A549 (cell line): ENCODE results near the gene CD36. TPM values are rescaled to one million over a fixed set of nuclear protein-coding genes. Genes with fewer than 3 reads are reported as not detected.

Experiments
- ATAC-seq, 2 experiments: fragments of 200-7000 bp in 1 of 2; fragments of >200 bp in 1 of 2; cut with Nextera tagmentation in 1 of 2; cut with Tn5 transposase in 1 of 2; 3 replicates each; pipeline versions ENCODE4 v1.8.0 to v1.9.1; 2018 to 2020; ENCODE audit warnings: mild to moderate bottlenecking in 1 of 2, moderate library complexity in 1 of 2
- CTCF ChIA-PET: fragments of 300-600 bp; sonication (Branson Sonifier 250); formaldehyde crosslinking; extraction: SDS; loops from one replicate; lab custom pipeline; 2021; ENCODE audit warnings: antibody characterized with exemption, inconsistent platforms; lab: Yijun Ruan, JAX
- POLR2A ChIA-PET: fragments of 350-600 bp; formaldehyde crosslinking; extraction: SDS; loops from one replicate; lab custom pipeline; 2021; ENCODE audit warnings: antibody characterized with exemption, inconsistent platforms; lab: Yijun Ruan, JAX
- DNase-seq, 2 experiments: peaks; one replicate each; pipeline versions ENCODE4 v3.0.0 to v3.0.0-alpha.2; 2011 to 2016; ENCODE audit warnings: low read depth in 1 of 2, low spot score in 1 of 2
- FAIRE-seq: peaks from 2 replicates; lab custom pipeline; 2011; peaks lifted over from hg19 to GRCh38; lab: Jason Lieb, UNC
- H3K27ac ChIP-seq, 2 experiments: fragments of >200 bp; sonication (Bioruptor Twin); formaldehyde crosslinking; 3 replicates each; pipeline ENCODE4 v1.5.1; 2016 to 2017
- H3K4me1 ChIP-seq: fragments of >200 bp; sonication (Bioruptor Twin); formaldehyde crosslinking; 3 replicates; pipeline ENCODE4 v1.6.1; 2016
- H3K4me2 ChIP-seq: fragments of >200 bp; sonication (Bioruptor Twin); formaldehyde crosslinking; 3 replicates; pipeline ENCODE4 v1.6.1; 2016
- H3K4me3 ChIP-seq: fragments of >200 bp; sonication (Bioruptor Twin); formaldehyde crosslinking; 3 replicates; pipeline ENCODE4 v1.5.1; 2016
- H3K9me3 ChIP-seq: fragments of >200 bp; sonication (Bioruptor Twin); formaldehyde crosslinking; 3 replicates; pipeline ENCODE4 v1.6.1; 2016
- BCL3 ChIP-seq: fragments of >200 bp; sonication (Bioruptor Twin); formaldehyde crosslinking; IDR thresholded peaks from 3 replicates; pipeline ENCODE4 v1.6.1; 2016
- CBX2 ChIP-seq: fragments of 200-600 bp; sonication (generic); IDR thresholded peaks from 2 replicates; pipeline ENCODE4 v1.6.1; 2016; ENCODE audit warnings: low read depth, mild to moderate bottlenecking, borderline replicate concordance
- CHD2 ChIP-seq: fragments of 150-350 bp; IDR thresholded peaks from 2 replicates; pipeline ENCODE4 v1.6.1; 2014; ENCODE audit warnings: low read length; ENCODE audit not compliant: partially characterized antibody
- CHD4 ChIP-seq: fragments of 200-600 bp; sonication (generic); IDR thresholded peaks from 2 replicates; pipeline ENCODE4 v1.6.1; 2016; ENCODE audit warnings: antibody characterized with exemption, mild to moderate bottlenecking, borderline replicate concordance
- CTCF ChIP-seq: fragments of >200 bp; sonication (Bioruptor Twin); formaldehyde crosslinking; IDR thresholded peaks from 3 replicates; pipeline ENCODE4 v1.5.1; 2016
- E2F6 ChIP-seq: IDR thresholded peaks from 2 replicates; pipeline ENCODE4 v1.6.1; 2012; ENCODE audit warnings: low read depth, borderline replicate concordance
- ELK1 ChIP-seq: fragments of 150-350 bp; IDR thresholded peaks from 2 replicates; pipeline ENCODE4 v1.6.1; 2014; ENCODE audit warnings: low read depth, mild to moderate bottlenecking, low read length
- FOSB ChIP-seq: fragments of 250-450 bp; sonication (Bioruptor Pico); IDR thresholded peaks from 2 replicates; pipeline ENCODE4 v1.5.0; 2020; ENCODE audit warnings: mild to moderate bottlenecking, moderate library complexity
- HDAC2 ChIP-seq: fragments of 200-600 bp; sonication (generic); IDR thresholded peaks from 2 replicates; pipeline ENCODE4 v1.6.1; 2016
- HOXB5 ChIP-seq: fragments of 250-450 bp; sonication (Bioruptor Pico); IDR thresholded peaks from 2 replicates; pipeline ENCODE4 v1.5.0; 2020; ENCODE audit warnings: mild to moderate bottlenecking, moderate library complexity
- JUN ChIP-seq, 2 experiments: fragments of >200 bp; sonication (Bioruptor Twin); formaldehyde crosslinking; IDR thresholded peaks; 2 replicates in 1 of 2; 3 replicates in 1 of 2; pipeline ENCODE4 v1.6.1; 2016 to 2017
- JUNB ChIP-seq: fragments of >200 bp; sonication (Bioruptor Twin); formaldehyde crosslinking; IDR thresholded peaks from 2 replicates; pipeline ENCODE4 v1.6.1; 2016
- MAX ChIP-seq: IDR thresholded peaks from 2 replicates; pipeline ENCODE4 v1.6.1; 2012
- NFE2L2 ChIP-seq: fragments of 150-350 bp; conservative IDR thresholded peaks from 2 replicates; pipeline ENCODE4 v1.6.1; 2014; ENCODE audit warnings: low read length
- NPAS2 ChIP-seq: fragments of 250-450 bp; sonication (Bioruptor Pico); IDR thresholded peaks from 2 replicates; pipeline ENCODE4 v1.8.0; 2022; ENCODE audit warnings: mild to moderate bottlenecking, moderate library complexity, borderline replicate concordance
- NR3C1 ChIP-seq: fragments of >200 bp; sonication (Bioruptor Twin); formaldehyde crosslinking; IDR thresholded peaks from 3 replicates; pipeline ENCODE4 v1.6.1; 2017
- PBX3 ChIP-seq: IDR thresholded peaks from 2 replicates; pipeline ENCODE4 v1.6.1; 2012
- PHF8 ChIP-seq: fragments of 200-600 bp; sonication (generic); IDR thresholded peaks from 2 replicates; pipeline ENCODE4 v1.6.1; 2016; ENCODE audit warnings: low read depth, mild to moderate bottlenecking, antibody characterized with exemption, moderate library complexity, borderline replicate concordance
- POLR2A ChIP-seq: IDR thresholded peaks from 2 replicates; pipeline ENCODE4 v1.6.1; 2012; ENCODE audit warnings: mild to moderate bottlenecking, low read length
- POLR2AphosphoS2 ChIP-seq: conservative IDR thresholded peaks from 2 replicates; pipeline ENCODE4 v1.6.1; 2012; ENCODE audit warnings: low read length, improper control_type of control experiment, inconsistent platforms
- RCOR1 ChIP-seq: fragments of 150-350 bp; IDR thresholded peaks from 2 replicates; pipeline ENCODE4 v1.6.1; 2014; ENCODE audit warnings: antibody characterized with exemption, low read length, low read depth
- SMC3 ChIP-seq: fragments of >200 bp; sonication (Bioruptor Twin); formaldehyde crosslinking; IDR thresholded peaks from 3 replicates; pipeline ENCODE4 v1.6.1; 2018; ENCODE audit warnings: inconsistent platforms
- SREBF2 ChIP-seq: fragments of 450-650 bp; IDR thresholded peaks from 2 replicates; pipeline ENCODE4 v1.6.1; 2014; ENCODE audit warnings: mild to moderate bottlenecking, moderate library complexity
- TFCP2L1 ChIP-seq: fragments of 250-450 bp; sonication (Bioruptor Pico); IDR thresholded peaks from 2 replicates; pipeline ENCODE4 v1.5.0; 2021; ENCODE audit warnings: mild to moderate bottlenecking
- ZSCAN20 ChIP-seq: fragments of 250-450 bp; sonication (Bioruptor Pico); IDR thresholded peaks from 2 replicates; pipeline ENCODE4 v1.8.0; 2022; ENCODE audit warnings: mild to moderate bottlenecking, moderate library complexity
- WGBS: methylation state at CpG from one replicate; pipeline ENCODE4 v1.1.6; 2017; ENCODE audit errors: missing lambda C conversion rate; 5-methylcytosine and 5-hydroxymethylcytosine counted together
- polyA plus RNA-seq, 4 experiments: library from polyadenylated mRNA; depleted of rRNA in 3 of 4; stranded (reverse); fragments of >200 nt; fragmentation: RNase III in 1 of 4; extraction: RNeasy Plus Mini Kit Qiagen cat#74134 plus additional on column Dnase treatment in 1 of 4; gene quantifications; 2 replicates in 3 of 4; 3 replicates in 1 of 4; pipeline ENCODE4 v1.2.3, GENCODE V29; 2011 to 2017

The CD36 gene
- polyA plus RNA-seq, 2 of the 4 experiments (the other 2 are of a cell fraction): 0.12 to 0.37 TPM

- ATAC-seq: no peak
- H3K4me1 ChIP-seq: peaks cover 14% of the 10 kb centered on the region
- no peak overlapping the region for H3K4me3 ChIP-seq
- ChIA-PET CTCF (interaction anchor here (1.2 kb wide), 1 partner anchor 13 kb away, joined by 3 read pairs; no protein-coding TSS in a partner anchor), POLR2A (no interaction called here)
- no peak for DNase-seq
- TF ChIP-seq CBX2 (no peak), TFCP2L1 (CRISPR knock-in tag) (no peak), ZSCAN20 (CRISPR knock-in tag) (no peak), HDAC2 (no peak), NR3C1 (no peak), CTCF (no peak), JUNB (no peak), CHD2 (no peak), SREBF2 (no peak), HOXB5 (CRISPR knock-in tag) (no peak)
- no peak overlapping the region for H3K27ac ChIP-seq
- WGBS: 46% methylated on average over 1 of the region's 1 CpG
- no peak overlapping the region for H3K4me2 ChIP-seq
- FAIRE-seq: no peak
- H3K9me3 ChIP-seq: no peaks in the 10 kb centered on the region
These were observed 31.3 kb upstream of the CD36 start for GRCh38 chr7:80607136-80607535.

- DNase-seq (no peak), FAIRE-seq (no peak)
- TF ChIP-seq NPAS2 (no peak), MAX (no peak), E2F6 (no peak), POLR2A (no peak)
- TF ChIP-seq, all 56 proteins: peak for 0
- no peak for ATAC-seq
- H3K9me3 ChIP-seq: no peaks in the 10 kb centered on the region
- ChIA-PET POLR2A (no interaction called here), CTCF (no interaction called here)
- H3K4me3 ChIP-seq: no peak overlapping the region
- no peak overlapping the region for H3K27ac ChIP-seq
- H3K4me1 ChIP-seq: peaks cover 26% of the 10 kb centered on the region
- no peak overlapping the region for H3K4me2 ChIP-seq
These were observed 30.1 kb upstream of the CD36 start for GRCh38 chr7:80608336-80608735.

GRCh38 chr7:80609751-80610150, 28.7 kb upstream of the CD36 start:
- DNase-seq: no peak
- Histone ChIP-seq H3K4me1 (peaks cover 27% of the 10 kb centered on the region), H3K9me3 (no peaks in the 10 kb centered on the region), H3K4me3 (no peak overlapping the region), H3K4me2 (no peak overlapping the region), H3K27ac (peak overlapping the region in 1 of 2 experiments; percentile 40; a peak in 1 of 6 replicates)
- FAIRE-seq: no peak
- ChIA-PET POLR2A (no interaction called here), CTCF (interaction anchor here (0.8 to 1.6 kb wide), 3 partner anchors 13 to 72 kb away, joined by 3 to 4 read pairs (median 3); no protein-coding TSS in a partner anchor)
- WGBS: 93% methylated on average over 1 of the region's 1 CpG
- ATAC-seq: no peak
- TF ChIP-seq JUNB: no peak
- no peak for TF ChIP-seq CTCF
- no peak for TF ChIP-seq POLR2AphosphoS2
- no peak for TF ChIP-seq SREBF2
- no peak for TF ChIP-seq CHD4
- TF ChIP-seq JUN (IDR thresholded peaks at IDR 0.05): no peak
- no peak for TF ChIP-seq NFE2L2
- no peak for TF ChIP-seq CBX2
- TF ChIP-seq PBX3: no peak
- TF ChIP-seq RCOR1: no peak
- no peak for TF ChIP-seq BCL3
- no peak for TF ChIP-seq FOSB
- TF ChIP-seq PHF8: no peak
- no peak for TF ChIP-seq CHD2
- no peak for TF ChIP-seq SMC3
- no peak for TF ChIP-seq ELK1
- TF ChIP-seq MAX: no peak
